K562 (cell line): ENCODE data around the gene PSMC4. TPM values are rescaled to one million over a fixed set of nuclear protein-coding genes. Genes with fewer than 3 reads are reported as not detected.

Experiments
- ARHGAP35 ChIP-seq: fragments of 450-650 bp; IDR thresholded peaks from 2 replicates; pipeline ENCODE4 v1.6.1; 2018; ENCODE audit not compliant: partially characterized antibody
- DPF2 ChIP-seq: fragments of 450-650 bp; IDR thresholded peaks from 2 replicates; pipeline ENCODE4 v1.6.1; 2016
- EZH2 ChIP-seq: IDR thresholded peaks from 2 replicates; pipeline ENCODE4 v1.6.1; 2012; ENCODE audit warnings: low read depth, mild to moderate bottlenecking, inconsistent platforms, low read length, borderline replicate concordance
- FOXA1 ChIP-seq: fragments of 450-650 bp; IDR thresholded peaks from 2 replicates; pipeline ENCODE4 v1.6.1; 2016; ENCODE audit warnings: mild to moderate bottlenecking, borderline replicate concordance
- HMGN3 ChIP-seq: IDR thresholded peaks from 2 replicates; pipeline ENCODE4 v1.6.1; 2011; ENCODE audit warnings: borderline replicate concordance, low read depth, mild to moderate bottlenecking, mixed read lengths, low read length; ENCODE audit not compliant: insufficient read length; ENCODE audit errors: extremely low read depth
- HOXB6 ChIP-seq: fragments of 250-450 bp; sonication (Bioruptor Pico); IDR thresholded peaks from 2 replicates; pipeline ENCODE4 v1.5.1; 2022; ENCODE audit warnings: mild to moderate bottlenecking, borderline replicate concordance
- MAFG ChIP-seq: fragments of 450-650 bp; conservative IDR thresholded peaks from 2 replicates; pipeline ENCODE4 v1.6.1; 2016; ENCODE audit warnings: missing genetic modification characterization, missing compliant biosample characterization
- MTA3 ChIP-seq: fragments of 450-650 bp; formaldehyde crosslinking; IDR thresholded peaks from 2 replicates; pipeline ENCODE4 v1.6.1; 2017; ENCODE audit warnings: mild to moderate bottlenecking, borderline replicate concordance
- NFE2 ChIP-seq: IDR thresholded peaks from 2 replicates; pipeline ENCODE4 v1.6.1; 2014; ENCODE audit warnings: antibody characterized with exemption, low read depth
- NFIX ChIP-seq: fragments of 250-450 bp; sonication (Bioruptor Pico); IDR thresholded peaks from 2 replicates; pipeline ENCODE4 v1.4.0; 2020; ENCODE audit warnings: low read depth, mild to moderate bottlenecking, moderate library complexity
- RBM15 ChIP-seq: fragments of 200-400 bp; formaldehyde crosslinking; IDR thresholded peaks from 2 replicates; pipeline ENCODE4 v1.6.1; 2018; ENCODE audit warnings: mild to moderate bottlenecking, low read length, moderate library complexity; ENCODE audit not compliant: insufficient read depth
- SIN3A ChIP-seq, 2 experiments: fragments of 150-350 bp in 1 of 2; IDR thresholded peaks; 2 replicates each; pipeline ENCODE4 v1.6.1; 2011 to 2016; ENCODE audit warnings: borderline replicate concordance in 2 of 2, low read depth in 2 of 2, low read length in 2 of 2, mild to moderate bottlenecking in 2 of 2, moderate library complexity in 2 of 2; ENCODE audit not compliant: control insufficient read depth in 1 of 2
- SMAD3 ChIP-seq: fragments of 450-650 bp; formaldehyde crosslinking; conservative IDR thresholded peaks from 2 replicates; pipeline ENCODE4 v1.4.0; 2020; ENCODE audit warnings: mild to moderate bottlenecking
- SMAD4 ChIP-seq: fragments of 250-450 bp; sonication (Bioruptor Pico); conservative IDR thresholded peaks from 2 replicates; pipeline ENCODE4 v1.8.0; 2021; ENCODE audit warnings: inconsistent platforms, mild to moderate bottlenecking, moderate library complexity
- SREBF2 ChIP-seq: sonication (generic); formaldehyde crosslinking; IDR thresholded peaks from 2 replicates; pipeline ENCODE4 v1.4.0; 2020; ENCODE audit warnings: mild to moderate bottlenecking, missing genetic modification reagents
- SRSF1 ChIP-seq: fragments of 200-400 bp; formaldehyde crosslinking; IDR thresholded peaks from 2 replicates; pipeline ENCODE4 v1.6.1; 2017; ENCODE audit warnings: mild to moderate bottlenecking, low read depth, low read length, moderate library complexity
- ZEB2 ChIP-seq: fragments of 450-650 bp; IDR thresholded peaks from 2 replicates; pipeline ENCODE4 v1.6.1; 2016
- ZKSCAN8 ChIP-seq: fragments of 200-800 bp; sonication (Bioruptor generic); IDR thresholded peaks from 2 replicates; pipeline ENCODE4 v1.6.1; 2016; ENCODE audit warnings: missing genetic modification characterization, missing compliant biosample characterization
- ZNF551 ChIP-seq: fragments of 250-450 bp; sonication (Bioruptor Pico); IDR thresholded peaks from 2 replicates; pipeline ENCODE4 v1.5.0; 2021; ENCODE audit warnings: mild to moderate bottlenecking, moderate library complexity
- ZNF57 ChIP-seq: fragments of 450-650 bp; formaldehyde crosslinking; IDR thresholded peaks from 2 replicates; pipeline ENCODE4 v1.4.0; 2020; ENCODE audit warnings: mild to moderate bottlenecking, moderate library complexity
- polyA plus RNA-seq, 8 experiments: library from polyadenylated mRNA; depleted of rRNA in 4 of 8; stranded (reverse) in 5 of 8; unstranded in 3 of 8; fragments of >200 nt; fragmentation: Nextera tagmentation in 2 of 8; fragmentation: Illumina TruSeq in 1 of 8; extraction: Ambion mirVana in 2 of 8; extraction: Trizol in 1 of 8; gene quantifications; 2 replicates each; pipeline versions ENCODE4 v1.2.1 to v1.2.3, GENCODE V29; 2011 to 2014; ENCODE audit warnings: inconsistent platforms in 1 of 8, missing spikeins in 1 of 8
- total RNA-seq, 7 experiments: library from RNA; depleted of rRNA in 6 of 7; stranded (reverse); fragments of >200 nt in 6 of 7; fragmentation: Illumina TruSeq in 2 of 7; extraction: Trizol in 2 of 7; gene quantifications; 2 replicates each; pipeline versions ENCODE4 v1.2.1 to v1.2.3, GENCODE V29; 2011 to 2021; ENCODE audit warnings: low replicate concordance in 1 of 7
- TF ChIP-seq, protein P1 (sequence below): fragments of 250-450 bp; sonication (Bioruptor Pico); IDR thresholded peaks from 2 replicates; pipeline ENCODE4 v1.8.0; 2022; ENCODE audit warnings: moderate library complexity, mild to moderate bottlenecking, inconsistent platforms
- TF ChIP-seq, protein P2 (sequence below): IDR thresholded peaks from 2 replicates; pipeline ENCODE4 v1.6.1; 2016; ENCODE audit warnings: missing genetic modification characterization, missing compliant biosample characterization
- TF ChIP-seq, protein P3 (sequence below), 2 experiments: fragments of 450-650 bp; IDR thresholded peaks; 2 replicates each; pipeline ENCODE4 v1.6.1; 2016
- TF ChIP-seq, protein P4 (sequence below), 3 experiments: IDR thresholded peaks in 2 of 3; conservative IDR thresholded peaks in 1 of 3; 2 replicates each; pipeline ENCODE4 v1.5.1; 2011 to 2012; ENCODE audit warnings: low read length in 3 of 3, mild to moderate bottlenecking in 3 of 3, control low read depth in 2 of 3, improper control_type of control experiment in 1 of 3, inconsistent platforms in 1 of 3, low read depth in 1 of 3, mixed read lengths in 1 of 3, moderate library complexity in 1 of 3; ENCODE audit not compliant: insufficient read depth in 2 of 3

PSMC4 gene
- total and polyA plus RNA-seq, 9 of the 15 experiments (the other 6 are each of a cell fraction or from before 2014, with no cell fraction given) = 45.9 to 475 (median 142) TPM

DNA sequence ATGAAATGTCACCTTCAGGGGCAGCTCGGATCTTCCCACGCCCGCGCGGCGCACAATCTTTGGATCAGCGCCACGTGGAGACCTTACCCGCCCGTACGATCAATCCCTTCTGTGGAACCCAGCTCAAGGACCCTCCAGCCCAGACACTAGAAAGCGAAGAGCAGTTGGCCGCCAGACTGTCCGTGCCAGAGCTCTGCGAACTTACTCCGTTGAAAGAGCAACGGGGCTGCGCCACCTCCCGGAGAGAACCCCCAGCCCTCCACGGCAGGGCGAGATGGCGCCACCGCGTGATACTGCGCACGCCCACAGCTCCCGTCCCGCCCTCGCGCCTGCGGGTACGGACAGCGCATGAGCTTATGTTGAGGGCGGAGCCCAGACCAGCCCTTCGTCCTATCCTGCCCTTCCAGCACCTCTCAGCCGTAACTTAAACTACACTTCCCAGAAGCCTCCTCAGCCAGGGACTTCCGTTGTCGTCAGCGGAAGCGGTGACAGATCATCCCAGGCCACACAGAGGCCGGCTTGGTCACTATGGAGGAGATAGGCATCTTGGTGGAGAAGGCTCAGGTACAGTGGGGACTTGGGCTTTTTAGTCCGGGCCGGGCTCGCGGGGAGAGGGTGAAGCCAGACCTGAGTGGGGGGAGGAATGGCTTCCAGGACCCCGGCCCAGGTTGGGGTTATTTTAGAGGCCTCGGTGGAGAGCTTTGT is at the start of gene PSMC4 (continued):
- TF ChIP-seq NFIX = no peak
- TF ChIP-seq MAFG = no peak
- TF ChIP-seq, protein P1, sequence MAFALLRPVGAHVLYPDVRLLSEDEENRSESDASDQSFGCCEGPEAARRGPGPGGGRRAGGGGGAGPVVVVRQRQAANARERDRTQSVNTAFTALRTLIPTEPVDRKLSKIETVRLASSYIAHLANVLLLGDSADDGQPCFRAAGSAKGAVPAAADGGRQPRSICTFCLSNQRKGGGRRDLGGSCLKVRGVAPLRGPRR (CRISPR knock-in tag) = no peak
- TF ChIP-seq, protein P2, sequence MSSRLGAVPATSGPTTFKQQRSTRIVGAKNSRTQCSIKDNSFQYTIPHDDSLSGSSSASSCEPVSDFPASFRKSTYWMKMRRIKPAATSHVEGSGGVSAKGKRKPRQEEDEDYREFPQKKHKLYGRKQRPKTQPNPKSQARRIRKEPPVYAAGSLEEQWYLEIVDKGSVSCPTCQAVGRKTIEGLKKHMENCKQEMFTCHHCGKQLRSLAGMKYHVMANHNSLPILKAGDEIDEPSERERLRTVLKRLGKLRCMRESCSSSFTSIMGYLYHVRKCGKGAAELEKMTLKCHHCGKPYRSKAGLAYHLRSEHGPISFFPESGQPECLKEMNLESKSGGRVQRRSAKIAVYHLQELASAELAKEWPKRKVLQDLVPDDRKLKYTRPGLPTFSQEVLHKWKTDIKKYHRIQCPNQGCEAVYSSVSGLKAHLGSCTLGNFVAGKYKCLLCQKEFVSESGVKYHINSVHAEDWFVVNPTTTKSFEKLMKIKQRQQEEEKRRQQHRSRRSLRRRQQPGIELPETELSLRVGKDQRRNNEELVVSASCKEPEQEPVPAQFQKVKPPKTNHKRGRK (tag) = no peak
- no peak for TF ChIP-seq HOXB6 (CRISPR knock-in tag)
- TF ChIP-seq SIN3A (IDR thresholded peaks at IDR 0.05; ENCODE audit: borderline replicate concordance in 2 of 2, control insufficient read depth in 1 of 2, low read depth in 2 of 2, low read length in 2 of 2) = peak in 1 of 2 experiments; percentile 54; a peak in 3 of 4 replicates
- no peak for TF ChIP-seq SRSF1
- no peak for TF ChIP-seq ZNF57 (CRISPR knock-in tag)
- no peak for TF ChIP-seq FOXA1
- TF ChIP-seq, protein P3, sequence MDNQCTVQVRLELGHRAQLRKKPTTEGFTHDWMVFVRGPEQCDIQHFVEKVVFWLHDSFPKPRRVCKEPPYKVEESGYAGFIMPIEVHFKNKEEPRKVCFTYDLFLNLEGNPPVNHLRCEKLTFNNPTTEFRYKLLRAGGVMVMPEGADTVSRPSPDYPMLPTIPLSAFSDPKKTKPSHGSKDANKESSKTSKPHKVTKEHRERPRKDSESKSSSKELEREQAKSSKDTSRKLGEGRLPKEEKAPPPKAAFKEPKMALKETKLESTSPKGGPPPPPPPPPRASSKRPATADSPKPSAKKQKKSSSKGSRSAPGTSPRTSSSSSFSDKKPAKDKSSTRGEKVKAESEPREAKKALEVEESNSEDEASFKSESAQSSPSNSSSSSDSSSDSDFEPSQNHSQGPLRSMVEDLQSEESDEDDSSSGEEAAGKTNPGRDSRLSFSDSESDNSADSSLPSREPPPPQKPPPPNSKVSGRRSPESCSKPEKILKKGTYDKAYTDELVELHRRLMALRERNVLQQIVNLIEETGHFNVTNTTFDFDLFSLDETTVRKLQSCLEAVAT (IDR thresholded peaks at IDR 0.05) = 0 out of 4 replicates have a peak, but pooled peaks of 1 of the 2 experiments have one; percentile 68
- TF ChIP-seq NFE2 = no peak; the same call in 1 of the 2 replicates
- TF ChIP-seq EZH2 = no peak
- TF ChIP-seq ZEB2 = no peak; the same call in 1 of the 2 replicates
- peak; percentile 61 for TF ChIP-seq HMGN3
- no peak for TF ChIP-seq SREBF2 (CRISPR knock-in tag)
- peak; percentile 52 for TF ChIP-seq DPF2
- peak; percentile 79; the same call in 1 of the 2 replicates for TF ChIP-seq SMAD4 (CRISPR knock-in tag)
- TF ChIP-seq, protein P4, sequence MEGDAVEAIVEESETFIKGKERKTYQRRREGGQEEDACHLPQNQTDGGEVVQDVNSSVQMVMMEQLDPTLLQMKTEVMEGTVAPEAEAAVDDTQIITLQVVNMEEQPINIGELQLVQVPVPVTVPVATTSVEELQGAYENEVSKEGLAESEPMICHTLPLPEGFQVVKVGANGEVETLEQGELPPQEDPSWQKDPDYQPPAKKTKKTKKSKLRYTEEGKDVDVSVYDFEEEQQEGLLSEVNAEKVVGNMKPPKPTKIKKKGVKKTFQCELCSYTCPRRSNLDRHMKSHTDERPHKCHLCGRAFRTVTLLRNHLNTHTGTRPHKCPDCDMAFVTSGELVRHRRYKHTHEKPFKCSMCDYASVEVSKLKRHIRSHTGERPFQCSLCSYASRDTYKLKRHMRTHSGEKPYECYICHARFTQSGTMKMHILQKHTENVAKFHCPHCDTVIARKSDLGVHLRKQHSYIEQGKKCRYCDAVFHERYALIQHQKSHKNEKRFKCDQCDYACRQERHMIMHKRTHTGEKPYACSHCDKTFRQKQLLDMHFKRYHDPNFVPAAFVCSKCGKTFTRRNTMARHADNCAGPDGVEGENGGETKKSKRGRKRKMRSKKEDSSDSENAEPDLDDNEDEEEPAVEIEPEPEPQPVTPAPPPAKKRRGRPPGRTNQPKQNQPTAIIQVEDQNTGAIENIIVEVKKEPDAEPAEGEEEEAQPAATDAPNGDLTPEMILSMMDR (IDR thresholded peaks at IDR 0.05 in 2 of 3, conservative IDR thresholded peaks at IDR 0.05 in 1 of 3; ENCODE audit: insufficient read depth in 2 of 3, low read depth in 1 of 3, low read length in 3 of 3) = peak; percentile 90 to 97 (median 94)
- TF ChIP-seq ARHGAP35 = no peak
- TF ChIP-seq SMAD3 (CRISPR knock-in tag) = peak; percentile 16; the same call in 1 of the 2 replicates
- peak; percentile 77; the same call in 1 of the 2 replicates for TF ChIP-seq MTA3
- TF ChIP-seq ZNF551 = no peak
- no peak for TF ChIP-seq RBM15
- TF ChIP-seq ZKSCAN8 (CRISPR knock-in tag) = no peak
